ENCODE results near the gene TRAF3. TPM values are rescaled to one million over a fixed set of nuclear protein-coding genes. Genes with fewer than 3 reads are reported as not detected.

TRAF3 gene
- total and polyA plus RNA-seq, 4 donors, result 2.1 to 12.0 (median 5.2) TPM

- peaks cover 0 to 1% (median 0%) of the 10 kb centered on the region in 4 donors for H3K36me3 ChIP-seq (ENCODE audit: control insufficient read depth in 4 of 4, insufficient read depth in 3 of 4, low read depth in 1 of 4, low read length in 3 of 4)
- no peak overlapping the region for H3K4me3 ChIP-seq (ENCODE audit: low read depth in 1 of 3, low read length in 3 of 3)
- WGBS, result 86% methylated on average over 4 of the region's 4 CpGs
- DNase-seq (ENCODE audit: low spot score), result no peak
- peaks cover 0 to 8% (median 3%) of the 10 kb centered on the region in 4 donors for H3K4me1 ChIP-seq (ENCODE audit: control insufficient read depth in 4 of 4, insufficient read depth in 4 of 4, low read length in 3 of 4)
- no peak overlapping the region for H3K9ac ChIP-seq (ENCODE audit: low read depth in 1 of 2, low read length in 2 of 2)
- no peak overlapping the region for H3K27ac ChIP-seq (ENCODE audit: low read depth in 1 of 2, low read length in 2 of 2)
- no peaks in the 10 kb centered on the region for H3K27me3 ChIP-seq (ENCODE audit: control insufficient read depth in 4 of 4, insufficient read depth in 4 of 4, low read length in 3 of 4)
- no peak for TF ChIP-seq MAX (IDR thresholded peaks at IDR 0.05)
- no peak for TF ChIP-seq SP1 (IDR thresholded peaks at IDR 0.05)
- TF ChIP-seq RAD21 (IDR thresholded peaks at IDR 0.05), result no peak
- TF ChIP-seq YY1 (IDR thresholded peaks at IDR 0.05), result no peak
- no peak for TF ChIP-seq NR2F2 (IDR thresholded peaks at IDR 0.05)
- no peak for TF ChIP-seq GABPA (IDR thresholded peaks at IDR 0.05 in 1 of 2, conservative IDR thresholded peaks at IDR 0.05 in 1 of 2)
- TF ChIP-seq RXRA (IDR thresholded peaks at IDR 0.05), result no peak
- no peak for TF ChIP-seq HNF4G (IDR thresholded peaks at IDR 0.05)
- no peak for TF ChIP-seq TAF1 (conservative IDR thresholded peaks at IDR 0.05)
- TF ChIP-seq FOXA1 (IDR thresholded peaks at IDR 0.05), result no peak
- TF ChIP-seq, protein P1, sequence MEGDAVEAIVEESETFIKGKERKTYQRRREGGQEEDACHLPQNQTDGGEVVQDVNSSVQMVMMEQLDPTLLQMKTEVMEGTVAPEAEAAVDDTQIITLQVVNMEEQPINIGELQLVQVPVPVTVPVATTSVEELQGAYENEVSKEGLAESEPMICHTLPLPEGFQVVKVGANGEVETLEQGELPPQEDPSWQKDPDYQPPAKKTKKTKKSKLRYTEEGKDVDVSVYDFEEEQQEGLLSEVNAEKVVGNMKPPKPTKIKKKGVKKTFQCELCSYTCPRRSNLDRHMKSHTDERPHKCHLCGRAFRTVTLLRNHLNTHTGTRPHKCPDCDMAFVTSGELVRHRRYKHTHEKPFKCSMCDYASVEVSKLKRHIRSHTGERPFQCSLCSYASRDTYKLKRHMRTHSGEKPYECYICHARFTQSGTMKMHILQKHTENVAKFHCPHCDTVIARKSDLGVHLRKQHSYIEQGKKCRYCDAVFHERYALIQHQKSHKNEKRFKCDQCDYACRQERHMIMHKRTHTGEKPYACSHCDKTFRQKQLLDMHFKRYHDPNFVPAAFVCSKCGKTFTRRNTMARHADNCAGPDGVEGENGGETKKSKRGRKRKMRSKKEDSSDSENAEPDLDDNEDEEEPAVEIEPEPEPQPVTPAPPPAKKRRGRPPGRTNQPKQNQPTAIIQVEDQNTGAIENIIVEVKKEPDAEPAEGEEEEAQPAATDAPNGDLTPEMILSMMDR (IDR thresholded peaks at IDR 0.05; ENCODE audit: low read depth, low read length, missing input control), result no peak
- no peak for TF ChIP-seq EGR1 (IDR thresholded peaks at IDR 0.05; ENCODE audit: low read depth in 2 of 2)
- no peak for TF ChIP-seq REST (IDR thresholded peaks at IDR 0.05)
- TF ChIP-seq FOXA2 (IDR thresholded peaks at IDR 0.05), result no peak
- TF ChIP-seq, protein P2, sequence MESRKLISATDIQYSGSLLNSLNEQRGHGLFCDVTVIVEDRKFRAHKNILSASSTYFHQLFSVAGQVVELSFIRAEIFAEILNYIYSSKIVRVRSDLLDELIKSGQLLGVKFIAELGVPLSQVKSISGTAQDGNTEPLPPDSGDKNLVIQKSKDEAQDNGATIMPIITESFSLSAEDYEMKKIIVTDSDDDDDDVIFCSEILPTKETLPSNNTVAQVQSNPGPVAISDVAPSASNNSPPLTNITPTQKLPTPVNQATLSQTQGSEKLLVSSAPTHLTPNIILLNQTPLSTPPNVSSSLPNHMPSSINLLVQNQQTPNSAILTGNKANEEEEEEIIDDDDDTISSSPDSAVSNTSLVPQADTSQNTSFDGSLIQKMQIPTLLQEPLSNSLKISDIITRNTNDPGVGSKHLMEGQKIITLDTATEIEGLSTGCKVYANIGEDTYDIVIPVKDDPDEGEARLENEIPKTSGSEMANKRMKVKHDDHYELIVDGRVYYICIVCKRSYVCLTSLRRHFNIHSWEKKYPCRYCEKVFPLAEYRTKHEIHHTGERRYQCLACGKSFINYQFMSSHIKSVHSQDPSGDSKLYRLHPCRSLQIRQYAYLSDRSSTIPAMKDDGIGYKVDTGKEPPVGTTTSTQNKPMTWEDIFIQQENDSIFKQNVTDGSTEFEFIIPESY (IDR thresholded peaks at IDR 0.05), result no peak
- no peak for TF ChIP-seq HNF4A (conservative IDR thresholded peaks at IDR 0.05)
- TF ChIP-seq, protein P3, sequence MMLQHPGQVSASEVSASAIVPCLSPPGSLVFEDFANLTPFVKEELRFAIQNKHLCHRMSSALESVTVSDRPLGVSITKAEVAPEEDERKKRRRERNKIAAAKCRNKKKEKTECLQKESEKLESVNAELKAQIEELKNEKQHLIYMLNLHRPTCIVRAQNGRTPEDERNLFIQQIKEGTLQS (IDR thresholded peaks at IDR 0.05), result no peak
- no peaks in the 10 kb centered on the region for H3K9me3 ChIP-seq (ENCODE audit: control insufficient read depth in 4 of 4, low read length in 3 of 4)
Observed at GRCh38 chr14:102838501-102838900, 61.3 kb downstream of the TRAF3 start.

All from liver (tissue), 9 donors.